SK-N-MC (cell line): ENCODE data around the gene SCAMP3.

ENCODE experiments used
- EZH2 ChIP-seq: fragments of 200-600 bp; sonication (generic); IDR thresholded peaks from one replicate; pipeline ENCODE4 v1.6.1; 2017; ENCODE audit warnings: antibody characterized with exemption
- FOXP2 ChIP-seq: optimal IDR thresholded peaks from 2 replicates; pipeline ENCODE3; 2011; ENCODE audit warnings: mild to moderate bottlenecking, moderate library complexity; ENCODE audit not compliant: insufficient read depth; ENCODE audit errors: extremely low read length, control extremely low read depth
- POLR2AphosphoS5 ChIP-seq: IDR thresholded peaks from 2 replicates; pipeline ENCODE4 v1.6.1; 2012; ENCODE audit warnings: mild to moderate bottlenecking, low read depth, low read length, borderline replicate concordance

DNA sequence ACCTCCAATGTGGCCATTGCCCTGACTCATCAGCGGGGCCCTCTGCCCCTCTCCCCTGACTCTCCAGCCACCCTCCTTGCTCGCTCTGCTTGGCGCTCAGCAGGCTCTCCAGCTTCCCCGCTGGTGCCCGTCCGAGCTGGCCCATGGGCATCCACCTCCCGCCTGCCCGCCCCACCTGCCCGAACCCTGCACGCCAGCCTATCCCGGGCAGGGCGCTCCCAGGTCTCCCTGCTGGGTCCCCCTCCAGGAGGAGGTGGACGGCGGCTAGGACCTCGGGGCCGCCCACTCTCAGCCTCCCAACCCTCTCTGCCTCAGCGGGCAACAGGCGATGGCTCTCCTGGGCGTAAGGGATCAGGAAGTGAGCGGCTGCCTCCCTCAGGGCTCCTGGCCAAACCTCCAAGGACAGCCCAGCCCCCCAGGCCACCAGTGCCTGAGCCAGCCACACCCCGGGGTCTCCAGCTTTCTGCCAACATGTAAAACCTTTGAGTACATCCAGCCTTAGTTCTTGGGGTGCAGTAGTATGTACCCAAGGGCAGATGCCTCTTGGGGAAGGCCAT, 25.9 kb upstream of the SCAMP3 start:
- TF ChIP-seq POLR2AphosphoS5 (no peak), EZH2 (no peak), FOXP2 (no peak)
